ENCODE results near the gene ADCY1.
"Not testable (repeated sequence)": the region's sequence is repeated elsewhere in the genome, so short reads cannot be mapped to it uniquely, and the experiment has no call there.

DNA sequence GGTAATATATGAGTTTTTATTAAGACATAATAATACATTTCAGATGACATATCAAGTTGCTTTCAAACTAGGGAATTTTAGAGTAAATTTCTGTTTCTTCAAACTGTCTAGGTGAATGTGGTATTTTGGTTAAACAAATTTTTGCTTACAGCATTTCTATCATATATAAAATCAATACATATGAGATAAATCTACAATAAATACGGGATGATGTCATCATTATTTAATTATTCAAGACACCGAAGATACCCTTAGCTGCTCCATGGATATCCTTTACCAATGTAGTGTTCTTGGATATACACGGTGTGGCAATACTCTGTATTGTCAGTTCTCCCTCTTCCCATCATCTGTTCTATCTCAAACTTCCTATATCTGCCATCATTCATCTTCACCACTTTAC, 166.4 kb downstream of the ADCY1 start:
- TF ChIP-seq EZH2 (IDR thresholded peaks at IDR 0.05; ENCODE audit: low read length): not testable (repeated sequence)
- TF ChIP-seq, protein P1, sequence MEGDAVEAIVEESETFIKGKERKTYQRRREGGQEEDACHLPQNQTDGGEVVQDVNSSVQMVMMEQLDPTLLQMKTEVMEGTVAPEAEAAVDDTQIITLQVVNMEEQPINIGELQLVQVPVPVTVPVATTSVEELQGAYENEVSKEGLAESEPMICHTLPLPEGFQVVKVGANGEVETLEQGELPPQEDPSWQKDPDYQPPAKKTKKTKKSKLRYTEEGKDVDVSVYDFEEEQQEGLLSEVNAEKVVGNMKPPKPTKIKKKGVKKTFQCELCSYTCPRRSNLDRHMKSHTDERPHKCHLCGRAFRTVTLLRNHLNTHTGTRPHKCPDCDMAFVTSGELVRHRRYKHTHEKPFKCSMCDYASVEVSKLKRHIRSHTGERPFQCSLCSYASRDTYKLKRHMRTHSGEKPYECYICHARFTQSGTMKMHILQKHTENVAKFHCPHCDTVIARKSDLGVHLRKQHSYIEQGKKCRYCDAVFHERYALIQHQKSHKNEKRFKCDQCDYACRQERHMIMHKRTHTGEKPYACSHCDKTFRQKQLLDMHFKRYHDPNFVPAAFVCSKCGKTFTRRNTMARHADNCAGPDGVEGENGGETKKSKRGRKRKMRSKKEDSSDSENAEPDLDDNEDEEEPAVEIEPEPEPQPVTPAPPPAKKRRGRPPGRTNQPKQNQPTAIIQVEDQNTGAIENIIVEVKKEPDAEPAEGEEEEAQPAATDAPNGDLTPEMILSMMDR (optimal IDR thresholded peaks at IDR 0.05 in 1 of 3, IDR thresholded peaks at IDR 0.05 in 1 of 3, conservative IDR thresholded peaks at IDR 0.05 in 1 of 3; ENCODE audit: extremely low read depth in 1 of 3, insufficient read depth in 2 of 3, low read length in 3 of 3): not testable (repeated sequence)
